GM19438 (cell line): Measurements from ENCODE around the gene DNAH10.

Source experiments
- ATAC-seq: cut with Tn5 transposase; IDR thresholded peaks from one replicate; pipeline ENCODE4 v1.9.1; 2021; ENCODE audit warnings: low read depth; ENCODE audit not compliant: unreplicated experiment

Gene DNAH10

GRCh38 chr12:123840765-123841425 lies 78.8 kb downstream of the DNAH10 start:
- ATAC-seq: no peak

- ATAC-seq: no peak
Measured at GRCh38 chr12:123843912-123844748, 82.0 kb downstream of the DNAH10 start.

- no peak for ATAC-seq
Measured at GRCh38 chr12:123845881-123846280, 83.8 kb downstream of the DNAH10 start.

- no peak for ATAC-seq
Measured at GRCh38 chr12:123846340-123846739, 84.2 kb downstream of the DNAH10 start.

GRCh38 chr12:123847019-123847418 lies 84.9 kb downstream of the DNAH10 start:
- no peak for ATAC-seq

GRCh38 chr12:123847876-123848275 lies 85.8 kb downstream of the DNAH10 start:
- no peak for ATAC-seq

GRCh38 chr12:123849517-123849916 lies 87.4 kb downstream of the DNAH10 start:
- ATAC-seq: no peak

- no peak for ATAC-seq
Measured at GRCh38 chr12:123850246-123851134, 88.4 kb downstream of the DNAH10 start.

- ATAC-seq: no peak
Measured at GRCh38 chr12:123853396-123854070, 91.4 kb downstream of the DNAH10 start.

- ATAC-seq: no peak
Measured at GRCh38 chr12:123854232-123854631, 92.1 kb downstream of the DNAH10 start.

- ATAC-seq: no peak
Measured at GRCh38 chr12:123854918-123855317, 92.8 kb downstream of the DNAH10 start.

- ATAC-seq: no peak
Measured at GRCh38 chr12:123856681-123857080, 94.6 kb downstream of the DNAH10 start.

- no peak for ATAC-seq
Measured at GRCh38 chr12:123858176-123858575, 96.1 kb downstream of the DNAH10 start.

GRCh38 chr12:123859035-123859434 lies 96.9 kb downstream of the DNAH10 start:
- ATAC-seq: no peak

- ATAC-seq: no peak
Measured at GRCh38 chr12:123860377-123860776, 98.3 kb downstream of the DNAH10 start.

GRCh38 chr12:123861392-123861791 lies 99.3 kb downstream of the DNAH10 start:
- no peak for ATAC-seq

- no peak for ATAC-seq
Measured at GRCh38 chr12:123867141-123867540, 105.0 kb downstream of the DNAH10 start.

- no peak for ATAC-seq
Measured at GRCh38 chr12:123868791-123869190, 106.7 kb downstream of the DNAH10 start.

GRCh38 chr12:123873793-123874192 lies 111.7 kb downstream of the DNAH10 start:
- no peak for ATAC-seq

GRCh38 chr12:123877968-123878367 lies 115.9 kb downstream of the DNAH10 start:
- ATAC-seq: no peak
